HepG2 (cell line): ENCODE data around the gene MRFAP1. TPM values are rescaled to one million over a fixed set of nuclear protein-coding genes. Genes with fewer than 3 reads are reported as not detected.
A peak's percentile ranks its signal among the peaks of the same experiment; 100 is the strongest.

Experiments used
- AGO2 ChIP-seq: fragments of 200-400 bp; formaldehyde crosslinking; optimal IDR thresholded peaks from 2 replicates; pipeline ENCODE3; 2017; ENCODE audit warnings: mild to moderate bottlenecking, low read depth, low read length, moderate library complexity
- FIP1L1 ChIP-seq: fragments of 200-400 bp; formaldehyde crosslinking; IDR thresholded peaks from 2 replicates; pipeline ENCODE4 v1.6.1; 2018; ENCODE audit warnings: low read depth, mild to moderate bottlenecking, low read length, moderate library complexity, borderline replicate concordance; ENCODE audit not compliant: insufficient read depth
- PBX3 ChIP-seq: sonication (generic); formaldehyde crosslinking; IDR thresholded peaks from 2 replicates; pipeline ENCODE4 v1.8.1; 2023; ENCODE audit warnings: missing genetic modification reagents, inconsistent platforms, borderline replicate concordance
- RFX5 ChIP-seq: IDR thresholded peaks from 2 replicates; pipeline ENCODE4 v1.6.1; 2011; ENCODE audit warnings: low read depth, low read length, improper control_type of control experiment
- SALL1 ChIP-seq: sonication (generic); formaldehyde crosslinking; IDR thresholded peaks from 2 replicates; pipeline ENCODE4 v1.8.0; 2022; ENCODE audit warnings: mild to moderate bottlenecking, missing genetic modification reagents
- SNAPC2 ChIP-seq: sonication (generic); formaldehyde crosslinking; IDR thresholded peaks from 2 replicates; pipeline ENCODE4 v1.8.1; 2022; ENCODE audit warnings: mild to moderate bottlenecking, missing genetic modification reagents
- THAP9 ChIP-seq: sonication (generic); formaldehyde crosslinking; IDR thresholded peaks from 2 replicates; pipeline ENCODE4; 2020; ENCODE audit warnings: missing genetic modification reagents, mild to moderate bottlenecking, borderline replicate concordance
- ZBTB42 ChIP-seq: sonication (generic); formaldehyde crosslinking; IDR thresholded peaks from 2 replicates; pipeline ENCODE4 v1.5.0; 2020; ENCODE audit warnings: mild to moderate bottlenecking, missing genetic modification reagents
- ZFYVE20 ChIP-seq: sonication (generic); formaldehyde crosslinking; IDR thresholded peaks from 2 replicates; pipeline ENCODE4 v1.8.0; 2023; ENCODE audit warnings: low read depth, mild to moderate bottlenecking, moderate library complexity, missing genetic modification reagents, borderline replicate concordance
- ZNF264 ChIP-seq: sonication (generic); formaldehyde crosslinking; IDR thresholded peaks from 2 replicates; pipeline ENCODE4 v1.4.0; 2020; ENCODE audit warnings: missing genetic modification reagents
- ZNF577 ChIP-seq: sonication (generic); formaldehyde crosslinking; IDR thresholded peaks from 2 replicates; pipeline ENCODE4 v1.4.0; 2020; ENCODE audit warnings: mild to moderate bottlenecking, low read depth, missing genetic modification reagents, borderline replicate concordance
- polyA plus RNA-seq, 8 experiments: library from polyadenylated mRNA; depleted of rRNA in 3 of 8; stranded (reverse) in 7 of 8; unstranded in 1 of 8; fragments of >200 nt; fragmentation: Illumina TruSeq in 4 of 8; extraction: Trizol in 4 of 8; gene quantifications; 2 replicates each; pipeline versions ENCODE4 v1.2.1 to v1.2.3, GENCODE V29; 2011 to 2016; ENCODE audit warnings: low read depth in 4 of 8, missing spikeins in 1 of 8, mixed read lengths in 1 of 8; ENCODE audit not compliant: insufficient read depth in 1 of 8
- total RNA-seq, 5 experiments: library from RNA; depleted of rRNA; stranded (reverse); fragments of >200 nt; fragmentation: Illumina TruSeq; extraction: Trizol; gene quantifications; 2 replicates each; pipeline ENCODE4 v1.2.3, GENCODE V29; 2016; ENCODE audit warnings: low read depth in 1 of 5
- TF ChIP-seq, protein P1 (sequence below): sonication (generic); formaldehyde crosslinking; conservative IDR thresholded peaks from 2 replicates; pipeline ENCODE4 v1.8.0; 2022; ENCODE audit warnings: mild to moderate bottlenecking, moderate library complexity, missing genetic modification reagents
- TF ChIP-seq, protein P2 (sequence below): IDR thresholded peaks from 2 replicates; pipeline ENCODE4 v1.6.1; 2016; ENCODE audit warnings: low read depth, missing genetic modification reagents, missing compliant biosample characterization
- TF ChIP-seq, protein P3 (sequence below): sonication (generic); formaldehyde crosslinking; IDR thresholded peaks from 2 replicates; pipeline ENCODE4 v1.4.0; 2020; ENCODE audit warnings: missing genetic modification reagents, mild to moderate bottlenecking, borderline replicate concordance

MRFAP1 gene
- total and polyA plus RNA-seq, 2 of the 13 experiments (the other 11 are each of a cell fraction or from before 2014, with no cell fraction given), result 112 to 158 TPM

DNA sequence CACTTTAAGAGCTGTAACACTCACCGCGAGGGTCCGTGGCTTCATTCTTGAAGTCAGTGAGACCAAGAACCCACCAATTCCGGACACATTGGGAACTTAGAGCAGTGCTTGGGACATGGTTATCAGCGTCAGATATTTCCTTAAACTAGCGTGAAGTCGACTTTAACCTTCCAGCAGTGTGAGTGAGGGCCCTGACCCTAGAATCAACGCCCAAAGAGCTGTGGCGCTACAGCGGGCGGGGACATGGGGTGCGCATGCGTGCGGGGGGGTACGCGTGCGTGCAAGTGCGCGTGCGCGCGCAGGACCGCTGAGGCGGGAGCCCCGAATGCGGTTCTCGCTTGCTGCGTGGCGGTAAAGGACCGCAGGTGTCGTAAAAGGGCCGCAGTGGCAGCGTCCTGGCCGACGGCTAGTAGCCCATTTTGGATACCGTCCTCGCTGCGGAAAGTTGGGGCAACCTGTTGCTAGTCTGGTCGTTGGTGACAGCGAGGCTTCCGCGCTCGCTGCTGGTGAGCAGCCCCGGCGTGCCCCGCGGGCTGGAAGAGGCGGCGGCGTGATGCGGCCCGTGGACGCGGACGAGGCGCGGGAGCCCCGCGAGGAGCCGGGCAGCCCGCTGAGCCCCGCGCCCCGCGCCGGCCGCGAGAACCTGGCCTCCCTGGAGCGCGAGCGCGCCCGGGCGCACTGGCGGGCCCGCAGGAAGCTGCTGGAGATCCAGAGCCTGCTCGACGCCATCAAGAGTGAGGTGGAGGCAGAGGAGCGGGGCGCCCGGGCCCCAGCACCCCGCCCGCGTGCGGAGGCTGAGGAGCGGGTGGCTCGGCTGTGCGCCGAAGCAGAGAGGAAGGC lies 33.4 kb downstream of the MRFAP1 start (continued):
- TF ChIP-seq, protein P1, sequence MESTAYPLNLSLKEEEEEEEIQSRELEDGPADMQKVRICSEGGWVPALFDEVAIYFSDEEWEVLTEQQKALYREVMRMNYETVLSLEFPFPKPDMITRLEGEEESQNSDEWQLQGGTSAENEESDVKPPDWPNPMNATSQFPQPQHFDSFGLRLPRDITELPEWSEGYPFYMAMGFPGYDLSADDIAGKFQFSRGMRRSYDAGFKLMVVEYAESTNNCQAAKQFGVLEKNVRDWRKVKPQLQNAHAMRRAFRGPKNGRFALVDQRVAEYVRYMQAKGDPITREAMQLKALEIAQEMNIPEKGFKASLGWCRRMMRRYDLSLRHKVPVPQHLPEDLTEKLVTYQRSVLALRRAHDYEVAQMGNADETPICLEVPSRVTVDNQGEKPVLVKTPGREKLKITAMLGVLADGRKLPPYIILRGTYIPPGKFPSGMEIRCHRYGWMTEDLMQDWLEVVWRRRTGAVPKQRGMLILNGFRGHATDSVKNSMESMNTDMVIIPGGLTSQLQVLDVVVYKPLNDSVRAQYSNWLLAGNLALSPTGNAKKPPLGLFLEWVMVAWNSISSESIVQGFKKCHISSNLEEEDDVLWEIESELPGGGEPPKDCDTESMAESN (CRISPR knock-in tag), result peak; percentile 96
- peak; percentile 84 for TF ChIP-seq THAP9 (CRISPR knock-in tag)
- TF ChIP-seq AGO2, result peak; percentile 82
- TF ChIP-seq ZFYVE20 (CRISPR knock-in tag), result peak; percentile 75; the same call in 1 of the 2 replicates
- peak; percentile 77 for TF ChIP-seq SALL1 (CRISPR knock-in tag)
- TF ChIP-seq, protein P2, sequence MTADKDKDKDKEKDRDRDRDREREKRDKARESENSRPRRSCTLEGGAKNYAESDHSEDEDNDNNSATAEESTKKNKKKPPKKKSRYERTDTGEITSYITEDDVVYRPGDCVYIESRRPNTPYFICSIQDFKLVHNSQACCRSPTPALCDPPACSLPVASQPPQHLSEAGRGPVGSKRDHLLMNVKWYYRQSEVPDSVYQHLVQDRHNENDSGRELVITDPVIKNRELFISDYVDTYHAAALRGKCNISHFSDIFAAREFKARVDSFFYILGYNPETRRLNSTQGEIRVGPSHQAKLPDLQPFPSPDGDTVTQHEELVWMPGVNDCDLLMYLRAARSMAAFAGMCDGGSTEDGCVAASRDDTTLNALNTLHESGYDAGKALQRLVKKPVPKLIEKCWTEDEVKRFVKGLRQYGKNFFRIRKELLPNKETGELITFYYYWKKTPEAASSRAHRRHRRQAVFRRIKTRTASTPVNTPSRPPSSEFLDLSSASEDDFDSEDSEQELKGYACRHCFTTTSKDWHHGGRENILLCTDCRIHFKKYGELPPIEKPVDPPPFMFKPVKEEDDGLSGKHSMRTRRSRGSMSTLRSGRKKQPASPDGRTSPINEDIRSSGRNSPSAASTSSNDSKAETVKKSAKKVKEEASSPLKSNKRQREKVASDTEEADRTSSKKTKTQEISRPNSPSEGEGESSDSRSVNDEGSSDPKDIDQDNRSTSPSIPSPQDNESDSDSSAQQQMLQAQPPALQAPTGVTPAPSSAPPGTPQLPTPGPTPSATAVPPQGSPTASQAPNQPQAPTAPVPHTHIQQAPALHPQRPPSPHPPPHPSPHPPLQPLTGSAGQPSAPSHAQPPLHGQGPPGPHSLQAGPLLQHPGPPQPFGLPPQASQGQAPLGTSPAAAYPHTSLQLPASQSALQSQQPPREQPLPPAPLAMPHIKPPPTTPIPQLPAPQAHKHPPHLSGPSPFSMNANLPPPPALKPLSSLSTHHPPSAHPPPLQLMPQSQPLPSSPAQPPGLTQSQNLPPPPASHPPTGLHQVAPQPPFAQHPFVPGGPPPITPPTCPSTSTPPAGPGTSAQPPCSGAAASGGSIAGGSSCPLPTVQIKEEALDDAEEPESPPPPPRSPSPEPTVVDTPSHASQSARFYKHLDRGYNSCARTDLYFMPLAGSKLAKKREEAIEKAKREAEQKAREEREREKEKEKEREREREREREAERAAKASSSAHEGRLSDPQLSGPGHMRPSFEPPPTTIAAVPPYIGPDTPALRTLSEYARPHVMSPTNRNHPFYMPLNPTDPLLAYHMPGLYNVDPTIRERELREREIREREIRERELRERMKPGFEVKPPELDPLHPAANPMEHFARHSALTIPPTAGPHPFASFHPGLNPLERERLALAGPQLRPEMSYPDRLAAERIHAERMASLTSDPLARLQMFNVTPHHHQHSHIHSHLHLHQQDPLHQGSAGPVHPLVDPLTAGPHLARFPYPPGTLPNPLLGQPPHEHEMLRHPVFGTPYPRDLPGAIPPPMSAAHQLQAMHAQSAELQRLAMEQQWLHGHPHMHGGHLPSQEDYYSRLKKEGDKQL, result peak; percentile 27; the same call in 1 of the 2 replicates
- no peak for TF ChIP-seq ZNF577 (CRISPR knock-in tag)
- peak; percentile 90; the same call in 1 of the 2 replicates for TF ChIP-seq ZBTB42
- 0 out of 2 replicates have a peak, but pooled peaks have one; percentile 13 for TF ChIP-seq RFX5
- TF ChIP-seq, protein P3, sequence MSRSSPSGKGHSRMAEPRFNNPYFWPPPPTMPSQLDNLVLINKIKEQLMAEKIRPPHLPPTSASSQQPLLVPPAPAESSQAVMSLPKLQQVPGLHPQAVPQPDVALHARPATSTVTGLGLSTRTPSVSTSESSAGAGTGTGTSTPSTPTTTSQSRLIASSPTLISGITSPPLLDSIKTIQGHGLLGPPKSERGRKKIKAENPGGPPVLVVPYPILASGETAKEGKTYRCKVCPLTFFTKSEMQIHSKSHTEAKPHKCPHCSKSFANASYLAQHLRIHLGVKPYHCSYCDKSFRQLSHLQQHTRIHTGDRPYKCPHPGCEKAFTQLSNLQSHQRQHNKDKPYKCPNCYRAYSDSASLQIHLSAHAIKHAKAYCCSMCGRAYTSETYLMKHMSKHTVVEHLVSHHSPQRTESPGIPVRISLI (CRISPR knock-in tag), result peak; percentile 48; the same call in 1 of the 2 replicates
- peak; percentile 65; the same call in 1 of the 2 replicates for TF ChIP-seq FIP1L1
- TF ChIP-seq SNAPC2 (CRISPR knock-in tag), result peak; percentile 92; the same call in 1 of the 2 replicates
- TF ChIP-seq ZNF264 (CRISPR knock-in tag), result 0 out of 2 replicates have a peak, but pooled peaks have one; percentile 6
- no peak for TF ChIP-seq PBX3 (CRISPR knock-in tag)
